SU-DHL-6 (cell line): Measurements from ENCODE around the gene CHRM1.

Experiments used
- H2AFZ ChIP-seq: fragments of 200-600 bp; sonication (generic); 2 replicates; pipeline ENCODE4 v1.6.1; 2014; ENCODE audit warnings: low read depth, mild to moderate bottlenecking, moderate library complexity, mixed read lengths, antibody characterized with exemption, low read length; ENCODE audit not compliant: severe bottlenecking
- H3F3A ChIP-seq: fragments of 200-600 bp; shearing (Covaris generic); 2 replicates; pipeline ENCODE4 v1.6.0; 2016; ENCODE audit warnings: antibody characterized with exemption, mild to moderate bottlenecking; ENCODE audit not compliant: insufficient read depth
- H3K27ac ChIP-seq: fragments of 200-600 bp; sonication (generic); 2 replicates; pipeline ENCODE4 v1.5.1; 2016; ENCODE audit warnings: low read depth, mild to moderate bottlenecking, low read length, moderate library complexity, mixed read lengths
- H3K27me3 ChIP-seq: fragments of 200-600 bp; sonication (generic), shearing (Covaris generic); 2 replicates; pipeline ENCODE4 v1.6.0; 2014; ENCODE audit warnings: mild to moderate bottlenecking, low read length
- H3K36me3 ChIP-seq: fragments of 200-600 bp; sonication (generic); 2 replicates; pipeline ENCODE4 v1.6.1; 2014; ENCODE audit warnings: mild to moderate bottlenecking, low read length, mixed read lengths
- H3K4me2 ChIP-seq: fragments of 300-600, 200-600 bp; shearing (Covaris generic), sonication (generic); 2 replicates; pipeline ENCODE4 v1.6.0; 2014; ENCODE audit warnings: low read length, low read depth, mild to moderate bottlenecking; ENCODE audit not compliant: poor library complexity, severe bottlenecking
- H3K4me3 ChIP-seq: fragments of 200-600 bp; sonication (generic); 2 replicates; pipeline ENCODE4 v1.5.1; 2014; ENCODE audit warnings: antibody characterized with exemption, low read length, mild to moderate bottlenecking, mixed read lengths; ENCODE audit not compliant: insufficient read depth, poor library complexity, severe bottlenecking
- H3K79me2 ChIP-seq: fragments of 200-600 bp; sonication (generic); 2 replicates; pipeline ENCODE4 v1.6.1; 2014; ENCODE audit warnings: mild to moderate bottlenecking, low read length, moderate library complexity; ENCODE audit not compliant: insufficient read depth
- H3K9ac ChIP-seq: fragments of 200-600 bp; sonication (generic); 2 replicates; pipeline ENCODE4 v1.7.0; 2014; ENCODE audit warnings: mild to moderate bottlenecking, low read length
- H3K9me2 ChIP-seq: fragments of 200-600 bp; sonication (generic); replicated peaks from 2 replicates; pipeline ENCODE4 v1.6.1; 2014; ENCODE audit warnings: low read length; ENCODE audit not compliant: insufficient read depth
- H3K9me3 ChIP-seq: fragments of 200-600 bp; sonication (generic); 2 replicates; pipeline ENCODE4 v1.6.1; 2014; ENCODE audit warnings: low read length, mixed read lengths; ENCODE audit not compliant: insufficient read depth
- H4K20me1 ChIP-seq: fragments of 200-600 bp; sonication (generic); 2 replicates; pipeline ENCODE4 v1.6.1; 2014; ENCODE audit warnings: low read depth, mild to moderate bottlenecking, antibody characterized with exemption, low read length, moderate library complexity, mixed read lengths
- EZH2phosphoT487 ChIP-seq: fragments of 200-600 bp; sonication (generic), shearing (Covaris generic); conservative IDR thresholded peaks from 2 replicates; pipeline ENCODE4 v1.6.1; 2018; ENCODE audit warnings: mild to moderate bottlenecking, antibody characterized with exemption, low read length, moderate library complexity, mixed read lengths
- TF ChIP-seq, protein P1 (sequence below): fragments of 200-600 bp; sonication (generic); IDR thresholded peaks from one replicate; pipeline ENCODE4 v1.5.1; 2017; ENCODE audit warnings: antibody characterized with exemption, mild to moderate bottlenecking, low read length, moderate library complexity; ENCODE audit not compliant: insufficient read depth, poor library complexity, severe bottlenecking

CHRM1 gene

DNA sequence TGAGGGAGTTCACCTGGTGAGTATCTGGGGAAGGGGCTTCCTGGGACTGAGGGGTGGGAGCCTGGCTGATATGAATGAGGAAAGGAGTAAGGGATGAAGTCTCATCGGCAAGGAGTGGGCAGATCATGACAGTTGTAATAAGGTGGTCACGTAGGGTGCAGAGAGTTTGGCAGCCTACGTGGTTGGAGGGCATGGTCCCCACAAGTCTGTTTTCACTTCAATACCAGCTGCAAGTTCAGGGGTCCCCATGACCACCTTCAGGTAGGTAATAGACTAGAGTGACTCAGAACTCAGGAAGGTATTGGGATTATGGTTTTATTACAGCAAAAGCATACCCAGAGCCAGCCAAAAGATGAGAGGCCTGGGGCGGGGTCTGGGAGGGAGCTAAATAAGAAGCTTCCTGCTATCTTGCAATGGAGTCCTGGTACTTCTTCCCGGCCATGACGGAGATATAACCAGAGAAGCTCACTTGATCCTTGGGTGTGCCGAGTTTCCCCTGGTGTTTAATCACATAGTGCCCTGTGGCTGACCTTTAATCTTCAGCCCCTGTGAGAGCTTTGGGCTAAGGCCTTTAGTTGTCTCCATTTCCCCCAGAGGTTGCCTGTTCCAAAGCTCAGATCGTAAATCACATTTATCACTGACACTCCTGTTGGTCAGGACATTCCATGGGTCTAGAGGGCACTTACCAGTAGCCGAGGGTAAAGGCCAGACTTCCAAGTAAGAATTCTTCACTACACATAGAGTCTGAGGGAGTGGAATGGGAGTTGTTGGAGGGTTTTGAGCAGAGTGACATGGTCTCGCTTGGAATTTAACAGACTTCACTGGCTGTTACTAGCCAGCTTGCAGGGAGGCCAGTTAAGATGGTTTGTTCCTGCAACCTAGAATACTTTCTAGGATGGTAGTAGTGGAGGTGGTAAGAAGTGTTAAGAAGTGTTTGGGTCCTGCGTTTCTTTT, 31.4 kb downstream of the CHRM1 start:
- no peak overlapping the region for H3K4me3 ChIP-seq
- no peak overlapping the region for H3K27ac ChIP-seq
- peaks cover 26% of the 10 kb centered on the region for H3F3A ChIP-seq
- H3K9me3 ChIP-seq: no peaks in the 10 kb centered on the region
- H2AFZ ChIP-seq: no peak overlapping the region
- peaks cover 26% of the 10 kb centered on the region for H3K36me3 ChIP-seq
- H3K9ac ChIP-seq: no peak overlapping the region
- no peaks in the 10 kb centered on the region for H3K27me3 ChIP-seq
- TF ChIP-seq, protein P1, sequence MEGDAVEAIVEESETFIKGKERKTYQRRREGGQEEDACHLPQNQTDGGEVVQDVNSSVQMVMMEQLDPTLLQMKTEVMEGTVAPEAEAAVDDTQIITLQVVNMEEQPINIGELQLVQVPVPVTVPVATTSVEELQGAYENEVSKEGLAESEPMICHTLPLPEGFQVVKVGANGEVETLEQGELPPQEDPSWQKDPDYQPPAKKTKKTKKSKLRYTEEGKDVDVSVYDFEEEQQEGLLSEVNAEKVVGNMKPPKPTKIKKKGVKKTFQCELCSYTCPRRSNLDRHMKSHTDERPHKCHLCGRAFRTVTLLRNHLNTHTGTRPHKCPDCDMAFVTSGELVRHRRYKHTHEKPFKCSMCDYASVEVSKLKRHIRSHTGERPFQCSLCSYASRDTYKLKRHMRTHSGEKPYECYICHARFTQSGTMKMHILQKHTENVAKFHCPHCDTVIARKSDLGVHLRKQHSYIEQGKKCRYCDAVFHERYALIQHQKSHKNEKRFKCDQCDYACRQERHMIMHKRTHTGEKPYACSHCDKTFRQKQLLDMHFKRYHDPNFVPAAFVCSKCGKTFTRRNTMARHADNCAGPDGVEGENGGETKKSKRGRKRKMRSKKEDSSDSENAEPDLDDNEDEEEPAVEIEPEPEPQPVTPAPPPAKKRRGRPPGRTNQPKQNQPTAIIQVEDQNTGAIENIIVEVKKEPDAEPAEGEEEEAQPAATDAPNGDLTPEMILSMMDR: no peak
- no peak for TF ChIP-seq EZH2phosphoT487
- no peaks in the 10 kb centered on the region for H3K79me2 ChIP-seq
- H4K20me1 ChIP-seq: peaks cover 5% of the 10 kb centered on the region; the same call in 1 of the 2 replicates
- no peak overlapping the region for H3K4me2 ChIP-seq
- no peaks in the 10 kb centered on the region for H3K9me2 ChIP-seq

DNA sequence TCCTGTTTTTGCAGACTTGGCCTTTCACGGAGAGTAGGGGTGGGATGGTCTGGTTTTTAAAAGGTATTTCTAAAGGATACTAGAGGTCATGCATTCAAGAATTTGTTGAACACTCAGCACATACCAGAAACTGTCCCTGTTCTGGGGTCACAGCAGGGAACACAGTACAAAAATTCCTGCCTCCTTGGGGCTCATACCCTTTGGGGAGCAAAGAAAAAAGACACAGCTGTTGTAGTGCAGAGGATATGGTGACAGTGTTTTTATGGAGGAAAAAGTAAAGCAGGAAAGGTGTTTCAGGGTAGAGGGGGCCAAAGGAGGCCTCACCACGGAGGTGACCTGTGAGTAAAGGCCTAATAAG, 32.1 kb downstream of the CHRM1 start:
- TF ChIP-seq, protein P1: no peak
- TF ChIP-seq EZH2phosphoT487: no peak
- Histone ChIP-seq H3K36me3 (peaks cover 32% of the 10 kb centered on the region), H3K27me3 (no peaks in the 10 kb centered on the region), H3K9ac (no peak overlapping the region), H3K9me3 (no peaks in the 10 kb centered on the region), H2AFZ (no peak overlapping the region), H3K4me2 (no peak overlapping the region), H3F3A (peaks cover 26% of the 10 kb centered on the region), H3K27ac (no peak overlapping the region), H3K79me2 (peaks cover 4% of the 10 kb centered on the region; the same call in 1 of the 2 replicates), H3K4me3 (no peak overlapping the region), H3K9me2 (no peaks in the 10 kb centered on the region), H4K20me1 (peaks cover 5% of the 10 kb centered on the region; the same call in 1 of the 2 replicates)

DNA sequence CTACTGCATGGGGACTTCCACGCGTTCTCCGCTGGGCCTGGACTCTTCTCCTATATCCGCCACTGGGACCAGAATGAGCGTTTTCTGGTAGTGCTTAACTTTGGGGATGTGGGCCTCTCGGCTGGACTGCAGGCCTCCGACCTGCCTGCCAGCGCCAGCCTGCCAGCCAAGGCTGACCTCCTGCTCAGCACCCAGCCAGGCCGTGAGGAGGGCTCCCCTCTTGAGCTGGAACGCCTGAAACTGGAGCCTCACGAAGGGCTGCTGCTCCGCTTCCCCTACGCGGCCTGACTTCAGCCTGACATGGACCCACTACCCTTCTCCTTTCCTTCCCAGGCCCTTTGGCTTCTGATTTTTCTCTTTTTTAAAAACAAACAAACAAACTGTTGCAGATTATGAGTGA, 32.8 kb downstream of the CHRM1 start:
- Histone ChIP-seq H3K4me2 (no peak overlapping the region), H3K36me3 (peaks cover 39% of the 10 kb centered on the region), H3K9me3 (no peaks in the 10 kb centered on the region), H3K4me3 (no peak overlapping the region), H3K9ac (no peak overlapping the region), H3K27me3 (no peaks in the 10 kb centered on the region), H3K9me2 (no peaks in the 10 kb centered on the region), H3K79me2 (peaks cover 6% of the 10 kb centered on the region), H3K27ac (no peak overlapping the region), H3F3A (peaks cover 26% of the 10 kb centered on the region), H4K20me1 (peaks cover 5% of the 10 kb centered on the region; the same call in 1 of the 2 replicates), H2AFZ (no peak overlapping the region)
- TF ChIP-seq, protein P1: no peak
- no peak for TF ChIP-seq EZH2phosphoT487
